Endothelial cell of umbilical vein (primary cell): ENCODE results near the gene RAB3GAP2. TPM values are rescaled to one million over a fixed set of nuclear protein-coding genes. Genes with fewer than 3 reads are reported as not detected.

Experiments
- BruUV-seq: library from RNA; stranded (reverse); fragments of 400-500 nt; replicated peaks from 2 replicates; lab custom pipeline; 2021; lab: Mats Ljungman, UMichigan
- CTCF ChIA-PET: fragments of 300-600, 350-600 bp; sonication (Branson Sonifier 250); formaldehyde crosslinking; loops from one replicate; lab custom pipeline; 2021; ENCODE audit warnings: antibody characterized with exemption, inconsistent platforms; lab: Charles Lee
- POLR2A ChIA-PET: fragments of 300-600, 350-600 bp; sonication (Branson Sonifier 250); formaldehyde crosslinking; loops from one replicate; lab custom pipeline; 2021; ENCODE audit warnings: antibody characterized with exemption, inconsistent platforms; lab: Charles Lee
- DNase-seq: peaks from one replicate; pipeline ENCODE4 v3.0.0-alpha.2; 2011; ENCODE audit warnings: low read depth, low spot score
- FAIRE-seq: peaks from 2 replicates; lab custom pipeline; 2011; peaks lifted over from hg19 to GRCh38; lab: Jason Lieb, UNC
- H2AFZ ChIP-seq: 2 replicates; pipeline ENCODE4 v1.6.0; 2012; ENCODE audit warnings: low read depth, low read length, control low read depth, inconsistent platforms
- H3K27ac ChIP-seq: 2 replicates; pipeline ENCODE4 v1.5.1; 2011; ENCODE audit warnings: low read depth, mild to moderate bottlenecking, control low read depth, low read length, moderate library complexity; ENCODE audit not compliant: insufficient read depth
- H3K27me3 ChIP-seq, 2 experiments: 2 replicates each; pipeline versions ENCODE4 v1.6.0 to v1.6.1; 2011; ENCODE audit warnings: low read length in 2 of 2, mixed read lengths in 1 of 2; ENCODE audit not compliant: control insufficient read depth in 2 of 2, insufficient read depth in 2 of 2
- H3K36me3 ChIP-seq, 2 experiments: 2 replicates in 1 of 2; 3 replicates in 1 of 2; pipeline ENCODE4 v1.5.1; 2011; ENCODE audit warnings: low read length in 2 of 2, mild to moderate bottlenecking in 1 of 2, moderate library complexity in 1 of 2; ENCODE audit not compliant: control insufficient read depth in 2 of 2, insufficient read depth in 2 of 2; ENCODE audit errors: extremely low read depth in 1 of 2
- H3K4me1 ChIP-seq: 3 replicates; pipeline ENCODE4 v1.5.1; 2011; ENCODE audit warnings: mild to moderate bottlenecking, low read length; ENCODE audit not compliant: control insufficient read depth, insufficient read depth; ENCODE audit errors: extremely low read depth
- H3K4me2 ChIP-seq: 2 replicates; pipeline ENCODE4 v1.6.1; 2011; ENCODE audit warnings: low read length, control low read depth, mixed read lengths; ENCODE audit not compliant: insufficient read depth
- H3K4me3 ChIP-seq, 3 experiments: fragments of 200-600 bp in 1 of 3; sonication (generic), shearing (Covaris generic) in 1 of 3; replicated peaks in 1 of 3; 2 replicates each; pipeline ENCODE4 v1.5.1; 2011 to 2016; ENCODE audit warnings: control low read depth in 3 of 3, low read length in 3 of 3, mild to moderate bottlenecking in 2 of 3, inconsistent platforms in 1 of 3, low read depth in 1 of 3, moderate library complexity in 1 of 3; ENCODE audit not compliant: insufficient read depth in 1 of 3
- H3K79me2 ChIP-seq: 2 replicates; pipeline ENCODE4 v1.6.0; 2012; ENCODE audit warnings: low read length, inconsistent platforms; ENCODE audit not compliant: control insufficient read depth, insufficient read depth
- H3K9ac ChIP-seq: replicated peaks from 2 replicates; pipeline ENCODE3; 2011; ENCODE audit warnings: low read length, control low read depth; ENCODE audit not compliant: insufficient read depth; ENCODE audit errors: extremely low read depth
- H3K9me1 ChIP-seq: replicated peaks from 3 replicates; pipeline ENCODE4 v1.6.0; 2011; ENCODE audit warnings: mild to moderate bottlenecking, low read length; ENCODE audit not compliant: control insufficient read depth, insufficient read depth; ENCODE audit errors: extremely low read depth
- H3K9me3 ChIP-seq: replicated peaks from 2 replicates; pipeline ENCODE4 v1.5.1; 2012; ENCODE audit warnings: low read length, inconsistent platforms; ENCODE audit not compliant: control insufficient read depth, insufficient read depth
- H4K20me1 ChIP-seq: replicated peaks from 2 replicates; pipeline ENCODE3; 2011; ENCODE audit warnings: mild to moderate bottlenecking, low read length; ENCODE audit not compliant: control insufficient read depth, insufficient read depth; ENCODE audit errors: extremely low read depth
- EZH2 ChIP-seq: IDR thresholded peaks from 2 replicates; pipeline ENCODE4 v1.6.1; 2012; ENCODE audit warnings: borderline replicate concordance, low read depth, mild to moderate bottlenecking, moderate library complexity, low read length, inconsistent platforms; ENCODE audit not compliant: severe bottlenecking
- FOS ChIP-seq: IDR thresholded peaks from 2 replicates; pipeline ENCODE4 v1.6.1; 2011; ENCODE audit warnings: mild to moderate bottlenecking, low read length, moderate library complexity, borderline replicate concordance; ENCODE audit not compliant: insufficient read depth
- GATA2 ChIP-seq: IDR thresholded peaks from 2 replicates; pipeline ENCODE4 v1.7.0; 2011; ENCODE audit warnings: low read depth, mild to moderate bottlenecking, moderate library complexity, mixed read lengths, low read length; ENCODE audit not compliant: insufficient read length, insufficient read depth
- JUN ChIP-seq: IDR thresholded peaks from 2 replicates; pipeline ENCODE4 v1.6.1; 2011; ENCODE audit warnings: borderline replicate concordance, low read depth; ENCODE audit not compliant: insufficient read length, insufficient read depth
- MYC ChIP-seq: IDR thresholded peaks from one replicate; pipeline ENCODE4 v1.6.1; 2011; ENCODE audit warnings: mild to moderate bottlenecking, low read depth, low read length
- POLR2A ChIP-seq: IDR thresholded peaks from 2 replicates; pipeline ENCODE4 v1.6.1; 2012; ENCODE audit warnings: low read depth, mild to moderate bottlenecking, control low read depth, low read length
- POLR2AphosphoS5 ChIP-seq: IDR thresholded peaks from 2 replicates; pipeline ENCODE4 v1.6.1; 2012; ENCODE audit warnings: low read depth, mild to moderate bottlenecking, control low read depth, low read length, moderate library complexity; ENCODE audit not compliant: insufficient read depth
- dilution Hi-C: fragments of 300-500 bp; cut with MboI; formaldehyde crosslinking; loops from one replicate; pipeline ENCODE4 v1.15.0; 2019; ENCODE audit warnings: low sequenced_read_pairs; ENCODE audit not compliant: extremely low pct_ligation_motif_present
- intact Hi-C: fragments of 100-400 bp; cut with micrococcal nuclease; formaldehyde crosslinking; loops from one replicate; pipeline ENCODE4 v1.10.0; 2022
- polyA plus RNA-seq, 4 experiments: library from polyadenylated mRNA; depleted of rRNA in 3 of 4; stranded (reverse) in 3 of 4; unstranded in 1 of 4; fragments of >200 nt; gene quantifications; 2 replicates each; pipeline versions ENCODE4 v1.2.1 to v1.2.3, GENCODE V29; 2011 to 2012; ENCODE audit warnings: missing spikeins in 1 of 4
- total RNA-seq: library from RNA; stranded (reverse); gene quantifications from 2 replicates; pipeline ENCODE4 v1.2.3, GENCODE V29; 2021
- TF ChIP-seq, protein P1 (sequence below), 2 donors: IDR thresholded peaks; 1 replicate in 1 of 2; 2 replicates in 1 of 2; pipeline ENCODE4 v1.5.1; 2011; ENCODE audit warnings: low read length in 2 of 2, mild to moderate bottlenecking in 2 of 2, moderate library complexity in 2 of 2, control low read depth in 1 of 2, inconsistent platforms in 1 of 2, low read depth in 1 of 2; ENCODE audit not compliant: insufficient read depth in 1 of 2; ENCODE audit errors: extremely low read depth in 1 of 2
- TF ChIP-seq, protein P2 (sequence below): IDR thresholded peaks from 2 replicates; pipeline ENCODE4 v1.6.1; 2011; ENCODE audit not compliant: insufficient read depth, insufficient read length

Gene RAB3GAP2
- total and polyA plus RNA-seq, 2 donors (not counting 3 experiments of a cell fraction or from before 2014, with no cell fraction given), result 11.1 to 37.4 TPM

DNA sequence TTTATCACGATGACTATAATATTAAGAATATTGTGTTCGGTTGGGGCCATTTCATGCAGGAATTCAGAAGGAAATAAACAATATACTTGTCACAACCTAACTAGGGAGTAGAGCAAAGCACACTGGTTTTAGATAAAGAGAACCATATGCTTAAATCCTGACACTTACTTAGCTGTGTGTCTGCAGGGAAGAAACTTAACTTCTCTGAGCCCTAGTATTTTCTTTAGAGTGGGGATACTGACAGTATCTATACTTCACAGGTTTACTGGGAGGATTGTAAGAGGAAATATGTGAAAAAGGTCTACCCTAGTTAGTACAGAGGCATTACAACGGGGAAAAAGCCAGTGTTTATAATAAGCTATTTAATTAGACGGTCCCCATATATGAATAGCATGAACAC, 105.4 kb downstream of the RAB3GAP2 start:
- no peak overlapping the region for H3K9ac ChIP-seq
- BruUV-seq, result no TSS peak
- DNase-seq, result no peak
- no peak overlapping the region for H3K4me2 ChIP-seq
- H3K27ac ChIP-seq, result no peak overlapping the region
- ChIA-PET CTCF (interaction anchor here (0.9 kb wide), 1 partner anchor 23 kb away, joined by 3 read pairs; no protein-coding TSS in a partner anchor), POLR2A (no interaction called here)
- peaks cover 12 to 13% of the 10 kb centered on the region in 2 experiments for H3K36me3 ChIP-seq
- no peaks in the 10 kb centered on the region for H3K27me3 ChIP-seq
- H4K20me1 ChIP-seq, result no peaks in the 10 kb centered on the region
- no peaks in the 10 kb centered on the region for H3K4me1 ChIP-seq
- TF ChIP-seq JUN (no peak), MYC (no peak), POLR2AphosphoS5 (no peak), POLR2A (no peak), FOS (no peak), GATA2 (no peak), EZH2 (no peak)
- TF ChIP-seq, protein P1, sequence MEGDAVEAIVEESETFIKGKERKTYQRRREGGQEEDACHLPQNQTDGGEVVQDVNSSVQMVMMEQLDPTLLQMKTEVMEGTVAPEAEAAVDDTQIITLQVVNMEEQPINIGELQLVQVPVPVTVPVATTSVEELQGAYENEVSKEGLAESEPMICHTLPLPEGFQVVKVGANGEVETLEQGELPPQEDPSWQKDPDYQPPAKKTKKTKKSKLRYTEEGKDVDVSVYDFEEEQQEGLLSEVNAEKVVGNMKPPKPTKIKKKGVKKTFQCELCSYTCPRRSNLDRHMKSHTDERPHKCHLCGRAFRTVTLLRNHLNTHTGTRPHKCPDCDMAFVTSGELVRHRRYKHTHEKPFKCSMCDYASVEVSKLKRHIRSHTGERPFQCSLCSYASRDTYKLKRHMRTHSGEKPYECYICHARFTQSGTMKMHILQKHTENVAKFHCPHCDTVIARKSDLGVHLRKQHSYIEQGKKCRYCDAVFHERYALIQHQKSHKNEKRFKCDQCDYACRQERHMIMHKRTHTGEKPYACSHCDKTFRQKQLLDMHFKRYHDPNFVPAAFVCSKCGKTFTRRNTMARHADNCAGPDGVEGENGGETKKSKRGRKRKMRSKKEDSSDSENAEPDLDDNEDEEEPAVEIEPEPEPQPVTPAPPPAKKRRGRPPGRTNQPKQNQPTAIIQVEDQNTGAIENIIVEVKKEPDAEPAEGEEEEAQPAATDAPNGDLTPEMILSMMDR (IDR thresholded peaks at IDR 0.05; ENCODE audit: extremely low read depth in 1 of 2, insufficient read depth in 1 of 2, low read depth in 1 of 2, low read length in 2 of 2), result no peak
- TF ChIP-seq, protein P2, sequence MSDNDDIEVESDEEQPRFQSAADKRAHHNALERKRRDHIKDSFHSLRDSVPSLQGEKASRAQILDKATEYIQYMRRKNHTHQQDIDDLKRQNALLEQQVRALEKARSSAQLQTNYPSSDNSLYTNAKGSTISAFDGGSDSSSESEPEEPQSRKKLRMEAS, result no peak
- FAIRE-seq, result no peak
- dilution Hi-C loops, result no loop called here
- H3K9me3 ChIP-seq, result no peaks in the 10 kb centered on the region
- no peak overlapping the region for H3K4me3 ChIP-seq
- no peaks in the 10 kb centered on the region for H3K9me1 ChIP-seq
- H3K79me2 ChIP-seq, result no peaks in the 10 kb centered on the region
- H2AFZ ChIP-seq, result no peak overlapping the region
- intact Hi-C loops, result no loop called here
